Measurements from ENCODE around the gene KDM4C.

DNA sequence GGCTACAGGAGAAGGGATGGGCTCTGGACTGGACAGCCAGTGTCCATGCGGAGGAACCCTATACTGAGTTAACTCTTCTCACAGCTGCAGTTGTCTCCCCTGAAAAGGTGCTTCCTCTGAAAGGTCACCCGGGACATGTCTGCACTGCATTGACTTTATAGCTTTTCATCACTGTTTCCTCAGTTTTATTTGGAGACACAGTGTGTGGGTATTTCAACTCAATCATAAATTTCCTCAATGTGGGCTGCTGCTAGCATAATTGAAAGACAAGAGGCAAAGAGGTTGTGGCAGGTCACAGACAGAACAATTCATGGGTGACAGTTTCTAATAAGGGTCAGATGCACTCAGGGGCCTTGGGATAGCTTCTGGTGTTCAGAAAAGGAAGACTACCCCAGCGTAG is 336.8 kb downstream of the KDM4C start:
- TF ChIP-seq, protein P1, sequence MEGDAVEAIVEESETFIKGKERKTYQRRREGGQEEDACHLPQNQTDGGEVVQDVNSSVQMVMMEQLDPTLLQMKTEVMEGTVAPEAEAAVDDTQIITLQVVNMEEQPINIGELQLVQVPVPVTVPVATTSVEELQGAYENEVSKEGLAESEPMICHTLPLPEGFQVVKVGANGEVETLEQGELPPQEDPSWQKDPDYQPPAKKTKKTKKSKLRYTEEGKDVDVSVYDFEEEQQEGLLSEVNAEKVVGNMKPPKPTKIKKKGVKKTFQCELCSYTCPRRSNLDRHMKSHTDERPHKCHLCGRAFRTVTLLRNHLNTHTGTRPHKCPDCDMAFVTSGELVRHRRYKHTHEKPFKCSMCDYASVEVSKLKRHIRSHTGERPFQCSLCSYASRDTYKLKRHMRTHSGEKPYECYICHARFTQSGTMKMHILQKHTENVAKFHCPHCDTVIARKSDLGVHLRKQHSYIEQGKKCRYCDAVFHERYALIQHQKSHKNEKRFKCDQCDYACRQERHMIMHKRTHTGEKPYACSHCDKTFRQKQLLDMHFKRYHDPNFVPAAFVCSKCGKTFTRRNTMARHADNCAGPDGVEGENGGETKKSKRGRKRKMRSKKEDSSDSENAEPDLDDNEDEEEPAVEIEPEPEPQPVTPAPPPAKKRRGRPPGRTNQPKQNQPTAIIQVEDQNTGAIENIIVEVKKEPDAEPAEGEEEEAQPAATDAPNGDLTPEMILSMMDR (IDR thresholded peaks at IDR 0.05) = no peak
- TF ChIP-seq EZH2 (IDR thresholded peaks at IDR 0.05) = no peak

Data from neural progenitor cell (in vitro differentiated cells).